HG02943 (cell line): ENCODE measurements around the gene CPOX.

Experiments
- ATAC-seq: cut with Tn5 transposase; IDR thresholded peaks from one replicate; pipeline ENCODE4 v1.9.1; 2021; ENCODE audit warnings: mild to moderate bottlenecking, low read depth, moderate library complexity; ENCODE audit not compliant: unreplicated experiment

The CPOX gene

GRCh38 chr3:98545940-98546339 lies 47.5 kb downstream of the CPOX start:
- ATAC-seq, result no peak

- ATAC-seq, result no peak
Observed at GRCh38 chr3:98542623-98543022, 50.8 kb downstream of the CPOX start.

- no peak for ATAC-seq
Observed at GRCh38 chr3:98541695-98542094, 51.7 kb downstream of the CPOX start.

GRCh38 chr3:98540346-98540745 lies 53.1 kb downstream of the CPOX start:
- ATAC-seq, result peak; percentile 47

- ATAC-seq, result peak; percentile 68
Observed at GRCh38 chr3:98536456-98537017, 56.9 kb downstream of the CPOX start.

GRCh38 chr3:98534734-98535133 lies 58.7 kb downstream of the CPOX start:
- ATAC-seq, result no peak

GRCh38 chr3:98534168-98534567 lies 59.2 kb downstream of the CPOX start:
- ATAC-seq, result no peak

GRCh38 chr3:98532709-98533571 lies 60.5 kb downstream of the CPOX start:
- no peak for ATAC-seq

GRCh38 chr3:98532275-98532637 lies 61.2 kb downstream of the CPOX start:
- ATAC-seq, result peak; percentile 6

GRCh38 chr3:98531622-98532274 lies 61.7 kb downstream of the CPOX start, which contains the start of gene GPR15:
GPR15 (plus strand) TSS chr3:98531978; CDS start chr3:98532034, 56 bp downstream.
- ATAC-seq, result peak; percentile 32

- ATAC-seq, result no peak
Observed at GRCh38 chr3:98530676-98531075, 62.7 kb downstream of the CPOX start.

GRCh38 chr3:98529856-98530459 lies 63.5 kb downstream of the CPOX start:
- no peak for ATAC-seq
